A549 treated with Mapracorat at 1 μM for 4 hours (cell line): ENCODE data around the gene ZNF446. TPM values are rescaled to one million over a fixed set of nuclear protein-coding genes. Genes with fewer than 3 reads are reported as not detected.

Experiments
- total RNA-seq: library from RNA; stranded (reverse); fragments of 200-300 nt; extraction: Qiagen RNA extraction; gene quantifications from 5 replicates; pipeline ENCODE4 v1.2.3, GENCODE V29; 2022

The ZNF446 gene
- total RNA-seq: 10.2 to 13.0 TPM (median 12.3 TPM) in 5 replicates

DNA sequence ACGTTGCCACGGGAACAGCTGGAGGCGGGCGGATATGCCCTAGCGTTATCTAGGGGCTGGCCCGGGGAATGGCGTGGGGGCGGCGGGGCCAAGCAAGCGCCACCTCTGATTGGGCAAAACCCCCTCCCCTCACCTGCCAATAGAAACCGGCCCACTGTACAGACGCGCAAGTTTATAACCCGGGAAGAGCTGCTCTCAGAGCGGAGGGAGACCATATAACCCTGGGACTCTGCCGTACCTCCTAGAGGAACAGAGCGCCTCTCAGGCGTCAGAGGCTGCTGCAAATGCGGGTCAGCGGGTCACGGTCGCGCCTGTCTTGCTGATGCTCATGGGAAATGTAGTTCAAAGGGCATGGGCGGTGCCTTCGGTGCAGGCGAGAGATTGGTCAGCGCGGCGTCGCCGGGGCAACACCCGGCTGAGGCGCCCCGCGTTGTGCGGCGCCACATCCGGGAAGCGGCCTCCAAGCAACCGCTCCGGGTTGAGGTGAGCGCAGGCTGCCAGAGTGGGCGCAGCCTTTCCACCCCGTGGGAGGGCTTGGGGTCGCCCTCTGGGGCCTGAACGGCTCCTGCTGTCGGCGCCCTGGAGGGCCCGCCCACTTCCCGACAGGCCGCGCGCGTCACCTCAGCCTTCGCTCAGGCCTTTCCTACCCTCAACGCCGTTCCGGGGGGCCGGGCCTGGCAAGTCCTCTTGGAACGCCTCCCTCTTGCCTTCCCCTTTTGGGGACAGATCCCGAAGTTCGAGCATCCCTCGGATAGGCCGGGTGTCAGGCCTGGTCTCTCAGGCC lies at the start of gene ZNF446:
TSS of gene ZNF446 (plus strand) at position 639 of the 784 bp plus-strand sequence. CDS start 867 bp downstream, outside the sequence.

DNA sequence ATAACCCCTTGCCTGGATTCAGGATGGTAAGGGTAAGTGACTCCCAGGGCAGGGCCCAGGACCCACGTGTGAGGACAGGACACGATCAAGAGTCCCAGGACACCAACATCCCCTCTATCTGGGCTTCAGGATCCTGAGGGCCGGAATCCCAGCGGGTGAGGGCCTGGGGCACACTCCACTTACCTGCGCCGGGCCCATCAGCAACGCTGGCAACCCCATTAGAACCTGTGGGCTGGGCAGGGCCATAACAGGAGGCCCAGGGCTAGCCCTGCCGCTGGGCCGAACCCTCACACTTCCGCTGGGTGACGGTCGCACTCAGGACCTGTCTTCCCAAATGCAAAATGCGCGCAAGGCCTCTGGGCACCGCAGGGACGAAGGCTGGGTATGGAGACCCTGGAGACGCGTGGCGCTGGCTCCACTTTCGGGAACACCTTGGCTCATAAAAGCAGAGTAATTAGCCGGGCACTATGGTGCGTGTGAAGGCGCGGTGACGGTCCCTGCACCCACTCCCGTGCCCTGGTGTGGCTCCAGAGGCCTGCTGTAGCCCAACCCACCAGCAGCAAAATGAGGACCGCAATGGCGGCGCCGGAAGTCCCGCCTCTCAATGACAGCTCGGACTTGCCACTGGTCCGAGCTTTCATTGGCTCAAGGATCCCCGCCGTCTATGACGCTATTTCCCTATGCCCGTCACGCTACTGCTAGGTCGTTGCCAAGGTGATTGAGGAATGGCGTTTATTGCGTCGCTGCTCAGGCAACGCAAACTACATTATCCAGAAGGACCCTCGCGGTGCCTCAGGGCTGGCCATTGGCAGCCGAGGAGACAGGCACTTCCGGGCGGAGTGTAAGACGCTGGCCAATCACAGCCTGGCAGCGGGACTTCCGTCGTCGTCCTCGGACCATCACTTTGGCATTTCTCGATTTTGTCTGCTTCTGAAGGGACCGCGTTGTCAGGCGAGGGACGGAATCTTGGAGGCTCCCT lies 36.3 kb upstream of the ZNF446 start, which contains the start of gene ZNF132:
TSS of gene ZNF132 (minus strand) at position 578 of the 979 bp plus-strand sequence. CDS start at position 246, 332 bp downstream.

DNA sequence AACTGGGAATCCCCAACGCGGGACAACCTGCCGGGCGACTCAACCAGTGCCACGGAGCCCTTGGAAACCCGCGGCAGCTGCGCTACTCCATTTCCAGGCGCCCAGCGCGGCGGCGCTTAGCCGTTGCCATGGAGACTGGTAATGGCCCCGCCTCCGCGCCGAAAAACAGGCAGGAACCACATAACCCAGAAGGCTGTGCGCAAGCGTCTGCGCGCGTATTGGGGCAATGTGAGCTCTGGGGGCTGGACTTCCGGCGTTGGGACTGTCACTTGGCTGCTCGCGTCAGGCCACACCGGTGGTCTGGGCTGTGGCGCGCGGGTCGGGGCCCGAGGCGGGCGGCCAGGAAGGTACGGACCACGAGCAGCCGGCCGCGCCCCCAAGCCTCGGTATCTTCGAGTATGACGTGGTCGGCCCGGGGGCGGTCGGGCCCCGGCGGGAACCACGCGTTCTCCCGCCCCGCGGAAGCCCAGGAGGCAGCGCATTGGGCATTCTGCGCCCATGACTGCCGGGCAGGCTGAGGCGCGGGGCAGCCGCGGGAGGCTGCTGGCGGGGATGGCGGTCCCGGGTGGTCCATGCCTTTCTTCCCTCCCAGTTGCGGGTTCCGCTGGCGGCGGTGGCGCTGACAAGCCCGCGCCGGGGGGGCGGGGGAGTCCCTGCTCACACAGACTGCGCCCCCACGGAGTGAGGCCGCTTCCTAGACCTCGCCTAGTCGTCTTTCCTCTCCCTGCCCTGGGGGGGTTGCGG lies 24.6 kb upstream of the ZNF446 start, which contains the start of gene ZNF324B:
TSS of gene ZNF324B (plus strand) at position 265 of the 744 bp plus-strand sequence. CDS start 2,080 bp downstream, outside the sequence.

DNA sequence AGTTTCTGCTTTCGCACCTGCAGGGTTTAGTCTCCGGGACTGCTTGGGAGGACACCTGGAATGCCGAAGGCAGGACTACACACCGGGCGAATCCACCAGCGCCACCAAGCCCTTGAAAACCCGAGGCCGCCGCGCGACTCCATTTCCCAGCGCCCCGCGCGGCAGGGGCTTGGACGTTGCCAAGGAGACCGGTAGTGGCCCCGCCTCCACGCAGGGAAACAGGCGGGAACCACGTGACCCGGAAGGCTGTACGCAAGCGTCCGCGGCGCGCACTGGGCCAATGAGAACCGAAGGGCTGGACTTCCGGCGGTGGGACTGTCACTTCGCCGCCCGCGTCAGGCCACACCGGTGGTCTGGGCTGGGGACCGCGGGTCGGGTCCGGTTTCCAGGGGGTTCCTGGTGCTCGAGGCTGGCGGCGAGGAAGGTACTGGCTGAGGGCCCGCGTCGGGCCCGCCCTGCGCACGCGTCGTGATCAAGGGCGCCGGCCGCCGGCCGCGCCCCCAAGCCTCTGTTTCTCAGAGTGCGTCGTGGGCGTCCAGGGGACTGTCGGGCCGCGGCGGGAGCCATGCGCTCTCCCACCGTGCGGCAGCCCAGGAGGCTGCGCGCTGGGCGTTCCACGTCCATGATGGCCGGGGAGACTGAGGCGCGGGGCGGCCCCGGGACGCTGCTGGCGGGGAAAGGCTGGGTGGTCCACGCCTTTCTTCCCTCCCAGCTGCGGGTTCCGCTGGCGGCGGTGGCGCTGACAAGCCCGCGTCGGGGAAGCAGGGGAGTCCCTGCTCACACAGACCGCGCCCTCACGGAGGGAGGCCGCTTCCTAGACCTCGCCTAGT lies 9.2 kb upstream of the ZNF446 start, which contains the start of gene ZNF324:
TSS of gene ZNF324 (plus strand) at position 321 of the 830 bp plus-strand sequence. CDS start 2,106 bp downstream, outside the sequence.

DNA sequence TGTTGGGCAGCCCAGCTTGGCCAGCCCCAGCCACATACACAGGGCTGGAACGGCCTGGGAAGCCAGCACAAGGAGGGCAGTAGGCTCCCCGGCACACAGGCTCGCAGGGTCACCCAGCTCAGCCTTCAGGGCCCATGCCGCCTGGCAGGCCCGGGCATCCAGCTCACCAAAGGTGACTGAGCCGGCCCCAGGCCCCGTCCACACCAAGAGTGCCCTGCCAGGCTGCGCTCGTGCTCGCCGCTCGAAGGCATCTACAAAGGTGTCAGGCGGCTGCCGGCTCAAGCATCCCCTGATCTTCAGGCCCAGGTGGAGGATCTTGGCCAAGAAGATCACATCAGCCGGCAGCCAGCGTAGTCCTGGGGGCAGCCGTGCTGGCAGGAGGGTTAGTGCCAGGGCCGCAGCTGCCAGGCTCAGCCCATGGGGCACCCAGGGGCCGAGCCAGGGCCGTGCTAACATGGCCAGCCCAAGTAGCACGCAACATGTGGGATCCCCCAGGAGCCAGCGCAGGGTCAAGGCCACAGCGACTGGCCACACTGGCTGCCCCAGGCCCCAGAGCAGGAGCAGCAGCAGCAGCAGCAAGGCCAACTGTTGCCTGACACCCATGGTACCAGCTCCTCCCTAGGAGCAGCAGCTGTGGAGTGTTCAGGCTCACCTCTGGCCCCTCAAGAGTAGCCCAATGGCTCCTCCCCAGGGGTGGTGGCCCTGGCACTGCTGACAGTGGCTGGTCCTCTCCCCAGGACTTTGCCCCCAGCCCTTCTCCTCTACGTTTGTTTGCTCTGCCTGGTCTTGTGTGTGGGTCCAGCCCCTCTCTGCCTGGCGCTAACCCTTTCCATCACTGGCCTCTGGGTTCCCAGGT lies 35.4 kb downstream of the ZNF446 start, which contains the start of gene SLC27A5:
TSS of gene SLC27A5 (minus strand) at position 640 of the 856 bp plus-strand sequence. CDS start at position 603, 37 bp downstream.

DNA sequence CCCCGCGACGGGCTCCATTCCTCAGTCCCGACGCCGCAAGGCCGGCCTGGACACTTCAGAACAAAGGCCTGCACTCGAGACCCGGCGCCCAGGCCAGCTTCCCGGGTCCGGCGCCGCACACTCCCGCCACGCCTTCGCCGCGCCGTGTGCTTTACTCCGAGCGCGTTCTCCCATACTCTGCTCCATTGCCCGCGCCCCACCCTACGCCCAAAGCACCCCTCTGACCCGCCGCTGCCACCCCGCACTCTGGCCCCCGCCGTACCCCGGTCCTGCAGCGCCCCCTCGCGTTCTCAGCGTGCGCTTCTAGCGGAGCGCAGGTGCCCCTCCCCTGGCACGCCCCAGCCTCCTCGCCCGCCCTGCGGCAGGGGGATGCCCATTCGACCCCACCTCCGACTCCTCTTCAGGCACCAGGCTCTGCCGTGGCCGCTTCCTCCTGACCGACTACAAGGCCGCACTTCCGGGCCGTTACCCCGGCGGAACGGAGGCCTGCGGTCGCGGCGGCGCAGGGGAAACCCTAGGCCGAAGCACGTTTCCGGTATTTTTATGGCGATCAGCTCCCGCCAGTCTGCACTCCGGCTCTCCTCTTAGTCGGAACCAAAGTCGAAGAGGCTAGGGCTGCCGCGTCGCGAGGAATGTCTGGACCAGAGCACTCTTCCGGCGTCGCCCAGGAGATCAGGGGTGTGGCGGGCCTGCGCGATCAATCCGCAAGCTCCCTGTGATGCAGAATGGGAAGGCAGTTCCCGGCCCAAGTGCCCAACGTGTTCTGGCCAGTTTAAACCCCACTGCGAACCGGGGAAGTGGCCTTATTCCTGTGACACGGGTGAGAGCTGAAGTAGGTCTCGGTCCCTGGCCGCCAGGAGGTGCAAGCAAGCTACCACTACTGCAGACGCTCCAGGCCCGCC lies 43.5 kb downstream of the ZNF446 start, which contains the start of gene ZBTB45:
TSS of gene ZBTB45 (minus strand) at position 456 of the 902 bp plus-strand sequence. CDS start 2,137 bp downstream, outside the sequence.

Other genes starting within 250 kb of the ZNF446 start
- gene ZNF544, start 247.4 kb upstream of the ZNF446 start, total RNA-seq: 15.5 to 24.6 TPM (median 17.5 TPM) in 5 replicates
- gene ZNF8, start 197.4 kb upstream of the ZNF446 start, total RNA-seq: 0.80 to 1.2 TPM (median 0.93 TPM) in 5 replicates
- gene ERVK3-1, start 171.0 kb upstream of the ZNF446 start, total RNA-seq: 84.3 to 105 TPM (median 89.0 TPM) in 5 replicates
- 2.1 to 3.0 TPM (median 2.4 TPM) in 5 replicates for gene ZSCAN22, start 149.4 kb upstream of the ZNF446 start, total RNA-seq
- 8.7 to 15.9 TPM (median 14.4 TPM) in 5 replicates for gene A1BG, start 122.9 kb upstream of the ZNF446 start, total RNA-seq
- gene ZNF497, start 113.6 kb upstream of the ZNF446 start, total RNA-seq: 0.91 to 1.7 TPM (median 1.3 TPM) in 5 replicates
- gene ZNF837, start 95.3 kb upstream of the ZNF446 start, total RNA-seq: 0.79 to 1.6 TPM (median 1.4 TPM) in 5 replicates
- gene RPS5, start 89.1 kb upstream of the ZNF446 start, total RNA-seq: 2,297 to 2,583 TPM (median 2,408 TPM) in 5 replicates
- 0.18 to 0.37 TPM (median 0.23 TPM) in 4 of 5 replicates, not detected in the other for gene RNF225, start 80.7 kb upstream of the ZNF446 start, total RNA-seq
- gene ZNF584, start 67.7 kb upstream of the ZNF446 start, total RNA-seq: 16.9 to 19.7 TPM (median 18.2 TPM) in 5 replicates
- gene ZNF132, start 36.2 kb upstream of the ZNF446 start, total RNA-seq: 0.12 to 0.19 TPM (median 0.12 TPM) in 4 of 5 replicates, not detected in the other
- gene ZNF324B, start 24.7 kb upstream of the ZNF446 start, total RNA-seq: 6.3 to 6.9 TPM (median 6.6 TPM) in 5 replicates
- 9.1 to 11.1 TPM (median 10.4 TPM) in 5 replicates for gene ZNF324, start 9.3 kb upstream of the ZNF446 start, total RNA-seq
- gene SLC27A5, start 35.6 kb downstream of the ZNF446 start, total RNA-seq: 21.6 to 34.9 TPM (median 30.9 TPM) in 5 replicates
- 14.1 to 20.4 TPM (median 19.7 TPM) in 5 replicates for gene ZBTB45, start 43.5 kb downstream of the ZNF446 start, total RNA-seq
- gene TRIM28, start 67.7 kb downstream of the ZNF446 start, total RNA-seq: 628 to 732 TPM (median 680 TPM) in 5 replicates
- 191 to 219 TPM (median 202 TPM) in 5 replicates for gene CHMP2A, start 78.8 kb downstream of the ZNF446 start, total RNA-seq
- gene UBE2M, start 82.3 kb downstream of the ZNF446 start, total RNA-seq: 130 to 146 TPM (median 138 TPM) in 5 replicates
- 10.2 to 17.3 TPM (median 15.3 TPM) in 5 replicates for gene MZF1, start 97.0 kb downstream of the ZNF446 start, total RNA-seq